GM04503 (cell line): ENCODE results near the gene SPACA7.

Source experiments
- DNase-seq: peaks from one replicate; pipeline ENCODE4 v3.0.0-alpha.2; 2012; ENCODE audit warnings: low read depth

Gene SPACA7

GRCh38 chr13:112465251-112466131, 89.3 kb downstream of the SPACA7 start:
- DNase-seq: no peak

- DNase-seq: no peak
These were observed 90.2 kb downstream of the SPACA7 start for GRCh38 chr13:112466132-112467058.

GRCh38 chr13:112467236-112467635, 91.1 kb downstream of the SPACA7 start:
- DNase-seq: no peak

- DNase-seq: no peak
These were observed 91.9 kb downstream of the SPACA7 start for GRCh38 chr13:112468069-112468468.

GRCh38 chr13:112469071-112469745, 93.1 kb downstream of the SPACA7 start:
- DNase-seq: no peak

DNA sequence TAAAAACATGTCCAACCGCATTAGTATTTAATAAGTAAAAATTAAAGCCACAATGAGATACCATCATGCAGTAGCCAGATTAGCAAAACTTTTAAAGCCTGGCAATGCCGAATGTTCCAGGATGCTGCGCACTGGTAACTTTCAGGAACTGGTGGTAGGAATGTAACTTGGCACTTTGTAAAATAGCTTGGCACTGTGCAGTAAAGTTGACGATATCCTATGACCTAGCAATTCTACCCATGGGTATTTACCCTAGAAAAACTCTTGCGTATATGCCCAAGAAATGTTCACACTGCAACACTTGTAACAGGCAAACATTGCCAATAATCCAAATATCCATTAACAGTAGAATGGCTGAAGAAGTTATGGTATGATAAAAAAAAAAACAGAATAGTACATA, 97.7 kb downstream of the SPACA7 start:
- no peak for DNase-seq

- DNase-seq: no peak
These were observed 98.7 kb downstream of the SPACA7 start for GRCh38 chr13:112474869-112475268.

DNA sequence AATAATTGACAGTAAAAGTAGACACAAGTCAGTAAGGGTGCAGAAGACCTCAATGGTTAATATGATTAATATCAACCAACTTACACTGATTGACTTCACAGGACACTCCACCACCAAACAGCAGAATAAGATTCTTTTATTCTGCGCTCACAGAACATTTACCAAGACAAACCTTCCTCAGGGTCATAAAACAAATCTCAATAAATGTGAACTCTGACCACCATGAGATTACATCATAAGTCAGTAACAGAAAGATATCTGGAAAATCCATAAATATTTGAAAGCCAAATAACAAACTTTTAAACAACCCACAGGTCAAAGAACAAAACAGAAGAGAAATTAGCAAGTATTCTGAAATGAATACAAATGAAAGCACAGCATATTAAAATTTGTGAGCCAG, 99.7 kb downstream of the SPACA7 start:
- no peak for DNase-seq

- DNase-seq: no peak
These were observed 101.0 kb downstream of the SPACA7 start for GRCh38 chr13:112477070-112477619.

DNA sequence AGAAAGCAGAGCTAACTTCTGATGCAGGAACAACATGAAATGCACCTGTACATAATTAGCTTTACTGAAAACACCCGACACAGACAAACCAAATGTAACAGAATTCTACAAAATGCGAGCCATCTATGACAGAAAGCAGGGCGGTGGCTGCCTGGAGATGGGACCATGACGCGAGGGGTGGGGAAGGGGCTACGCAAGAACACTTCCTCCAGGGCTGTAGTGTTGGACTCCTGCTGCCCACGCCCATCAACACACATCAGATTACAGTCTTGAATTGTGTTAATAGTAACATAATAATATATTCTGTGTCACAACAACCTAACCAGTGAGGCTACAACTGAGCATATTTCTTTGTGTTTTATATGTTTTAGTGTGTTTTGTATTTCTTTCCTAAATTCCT, 103.2 kb downstream of the SPACA7 start:
- DNase-seq: no peak

DNA sequence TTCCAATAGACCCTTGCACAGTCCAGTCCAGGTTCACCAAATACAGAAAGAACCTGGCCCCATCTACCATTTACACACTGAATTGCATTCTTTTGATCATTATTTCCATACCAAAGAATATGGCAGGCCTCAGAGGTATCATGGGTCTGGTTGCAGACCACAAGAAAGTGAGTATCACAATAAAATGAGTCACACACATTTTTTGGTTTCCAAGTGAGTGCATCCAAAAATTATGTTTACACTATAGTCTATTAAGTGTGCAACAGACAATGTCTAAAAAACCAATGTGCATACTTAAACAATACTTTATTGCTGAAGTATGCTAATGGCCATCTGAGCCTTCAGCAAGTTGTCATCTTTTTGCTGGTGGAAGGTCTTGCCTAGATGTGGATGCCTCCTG, 105.3 kb downstream of the SPACA7 start:
- DNase-seq: peak; percentile 3

DNA sequence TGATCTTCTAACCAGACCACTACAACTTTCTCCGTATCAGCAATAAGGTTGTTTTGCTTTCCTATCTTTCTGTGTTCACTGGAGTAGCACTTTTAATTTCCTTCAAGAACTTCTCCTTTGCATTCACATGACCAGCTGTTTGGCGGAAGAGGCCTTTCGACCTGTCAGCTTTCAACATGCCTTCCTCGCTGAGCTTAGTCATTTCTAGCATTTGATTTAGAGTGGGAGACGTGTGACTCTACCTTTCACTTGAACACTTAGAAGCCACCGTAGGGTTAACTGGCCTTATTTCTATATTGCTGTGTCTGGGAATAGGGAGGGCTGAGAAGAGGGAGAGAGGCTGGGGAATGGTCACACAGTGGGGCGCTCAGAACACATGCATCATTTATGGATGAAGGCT, 107.1 kb downstream of the SPACA7 start:
- DNase-seq: no peak
